Measurements from ENCODE around the gene FANCD2. TPM values are rescaled to one million over a fixed set of nuclear protein-coding genes. Genes with fewer than 3 reads are reported as not detected.

Gene FANCD2
- total RNA-seq, 2 donors from 2014 or later: 1.7 to 2.0 TPM

- no peaks in the 10 kb centered on the region for H3K9me3 ChIP-seq
- peaks cover 0 to 24% of the 10 kb centered on the region in 2 donors for H3K4me1 ChIP-seq
- peaks cover 48% of the 10 kb centered on the region for H3K36me3 ChIP-seq
- no peaks in the 10 kb centered on the region for H3K27me3 ChIP-seq
- DNase-seq (ENCODE audit: low spot score): no peak
- H3K4me3 ChIP-seq: no peak overlapping the region
- no peak for TF ChIP-seq CTCF (IDR thresholded peaks at IDR 0.05)
- H3K27ac ChIP-seq: no peak overlapping the region
These were observed 6.9 kb upstream of the FANCD2 start for GRCh38 chr3:10019326-10019725.

GRCh38 chr3:10021856-10022775, 4.1 kb upstream of the FANCD2 start:
- DNase-seq (ENCODE audit: low spot score): no peak
- Histone ChIP-seq H3K4me3 (no peak overlapping the region), H3K36me3 (peaks cover 48% of the 10 kb centered on the region), H3K27me3 (no peaks in the 10 kb centered on the region), H3K4me1 (peaks cover 0 to 26% of the 10 kb centered on the region in 2 donors), H3K9me3 (no peaks in the 10 kb centered on the region), H3K27ac (no peak overlapping the region)
- no peak for TF ChIP-seq CTCF (IDR thresholded peaks at IDR 0.05)

GRCh38 chr3:10023587-10024310, 2.5 kb upstream of the FANCD2 start:
- Histone ChIP-seq H3K4me3 (no peak overlapping the region), H3K36me3 (peaks cover 36% of the 10 kb centered on the region), H3K4me1 (peaks cover 0 to 26% of the 10 kb centered on the region in 2 donors), H3K27me3 (no peaks in the 10 kb centered on the region), H3K27ac (no peak overlapping the region), H3K9me3 (no peaks in the 10 kb centered on the region)
- DNase-seq (ENCODE audit: low spot score): no peak
- no peak for TF ChIP-seq CTCF (IDR thresholded peaks at IDR 0.05)

GRCh38 chr3:10025205-10026083, 793 bp upstream of the FANCD2 start:
- Histone ChIP-seq H3K27ac (peak overlapping the region; percentile 53 to 77), H3K9me3 (no peaks in the 10 kb centered on the region), H3K4me3 (peak overlapping the region; percentile 62 to 96), H3K27me3 (no peaks in the 10 kb centered on the region), H3K4me1 (peaks cover 0 to 26% of the 10 kb centered on the region in 2 donors), H3K36me3 (peaks cover 29% of the 10 kb centered on the region)
- no peak for DNase-seq (ENCODE audit: low spot score)
- no peak for TF ChIP-seq CTCF (IDR thresholded peaks at IDR 0.05)

GRCh38 chr3:10041034-10041433, 14.8 kb downstream of the FANCD2 start:
- TF ChIP-seq CTCF (IDR thresholded peaks at IDR 0.05): no peak
- H3K36me3 ChIP-seq: no peaks in the 10 kb centered on the region
- no peak overlapping the region for H3K27ac ChIP-seq
- DNase-seq (ENCODE audit: low spot score): no peak
- no peaks in the 10 kb centered on the region for H3K9me3 ChIP-seq
- no peak overlapping the region for H3K4me3 ChIP-seq
- no peaks in the 10 kb centered on the region for H3K27me3 ChIP-seq
- H3K4me1 ChIP-seq: no peaks in the 10 kb centered on the region
